ENCODE data around the gene TMC7.
"Not testable (repeated sequence)": the region's sequence is repeated elsewhere in the genome, so short reads cannot be mapped to it uniquely, and the experiment has no call there.

TMC7 gene

GRCh38 chr16:18983565-18984434 is at the start of gene TMC7:
Gene TMC7, plus strand, starts transcription at chr16:18983934. Its CDS starts 130 bp downstream, at chr16:18984064.
- DNase-seq, result peak; percentile 88

GRCh38 chr16:18936727-18937340 is 46.9 kb upstream of the TMC7 start:
- DNase-seq, result no peak

- no peak for DNase-seq
These were observed 46.3 kb upstream of the TMC7 start for GRCh38 chr16:18937390-18937789.

- DNase-seq, result no peak
These were observed 44.7 kb upstream of the TMC7 start for GRCh38 chr16:18938986-18939385.

GRCh38 chr16:18941471-18941870 is 42.3 kb upstream of the TMC7 start:
- no peak for DNase-seq

- DNase-seq, result no peak
These were observed 41.7 kb upstream of the TMC7 start for GRCh38 chr16:18942061-18942460.

- DNase-seq, result no peak
These were observed 40.3 kb upstream of the TMC7 start for GRCh38 chr16:18943414-18943813.

DNA sequence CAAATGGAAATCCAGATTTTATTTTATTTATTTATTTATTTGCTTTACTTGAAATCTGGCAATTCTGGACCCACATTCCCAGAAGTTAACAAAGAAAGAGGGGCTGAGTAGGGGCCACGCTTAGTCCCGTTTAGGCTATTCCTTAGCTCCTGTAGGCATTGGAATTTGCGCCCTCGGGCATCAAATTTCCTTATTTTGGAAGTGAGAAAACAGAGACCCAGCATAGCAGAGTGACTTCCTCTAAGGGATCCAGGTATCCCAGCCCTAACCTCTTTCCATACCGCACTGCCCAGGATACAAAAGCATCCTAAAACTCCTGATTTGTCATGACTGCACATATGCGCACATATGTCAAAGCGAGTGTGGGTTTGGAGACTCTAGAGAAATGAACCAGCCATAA is 38.5 kb upstream of the TMC7 start:
- DNase-seq, result no peak

DNA sequence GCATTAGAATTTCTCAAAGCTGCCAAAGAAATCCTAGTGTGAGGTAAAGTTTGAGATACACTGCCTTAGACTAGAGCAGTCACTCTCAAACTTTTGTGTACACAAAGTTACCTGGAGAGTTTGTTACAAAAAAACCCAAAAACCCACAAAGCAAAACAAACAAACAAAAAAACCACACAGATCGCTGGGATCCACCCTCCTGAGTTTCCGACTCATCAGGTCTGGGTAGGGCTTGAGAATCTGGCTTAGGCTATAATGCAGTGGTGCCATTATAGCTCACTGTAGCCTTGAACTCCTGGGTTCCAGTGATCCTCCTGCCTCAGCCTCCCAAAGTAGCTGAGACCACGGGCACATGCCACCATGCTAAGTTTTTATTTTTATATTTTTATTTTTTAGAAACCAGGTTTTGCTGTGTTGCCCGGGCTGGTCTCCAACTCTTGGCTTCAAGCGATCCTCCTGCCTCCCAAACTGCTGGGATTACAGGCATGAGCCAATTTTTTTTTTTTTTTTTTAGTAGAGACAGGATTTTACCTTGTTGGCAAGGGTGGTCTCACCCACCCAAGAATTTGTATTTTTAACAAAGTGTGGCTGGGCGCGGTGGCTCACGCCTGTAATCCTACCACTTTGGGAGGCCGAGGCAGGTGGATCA is 35.2 kb upstream of the TMC7 start:
- DNase-seq, result no peak

- DNase-seq, result no peak
These were observed 33.1 kb upstream of the TMC7 start for GRCh38 chr16:18950469-18951185.

DNA sequence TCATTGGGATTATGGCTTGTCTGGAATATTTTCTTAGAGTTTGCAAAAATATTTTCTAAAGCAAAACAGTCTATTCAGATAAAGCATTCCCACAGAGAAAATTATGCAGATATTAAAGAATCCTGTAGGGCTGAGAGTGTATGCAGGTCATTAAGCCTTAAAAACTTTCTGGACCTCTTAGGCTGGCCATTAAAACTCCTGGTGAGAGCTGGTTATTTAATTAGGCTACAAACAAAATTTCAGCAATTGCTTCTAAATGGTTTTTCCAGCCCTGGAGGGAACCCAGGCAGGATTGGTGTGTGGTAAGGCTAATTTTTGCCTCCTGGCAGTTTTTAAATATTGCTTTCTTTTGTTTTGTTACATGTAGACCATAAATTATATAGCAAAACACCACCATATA is 30.2 kb upstream of the TMC7 start:
- no peak for DNase-seq

- DNase-seq, result not testable (repeated sequence)
These were observed 27.7 kb upstream of the TMC7 start for GRCh38 chr16:18955874-18956580.

DNA sequence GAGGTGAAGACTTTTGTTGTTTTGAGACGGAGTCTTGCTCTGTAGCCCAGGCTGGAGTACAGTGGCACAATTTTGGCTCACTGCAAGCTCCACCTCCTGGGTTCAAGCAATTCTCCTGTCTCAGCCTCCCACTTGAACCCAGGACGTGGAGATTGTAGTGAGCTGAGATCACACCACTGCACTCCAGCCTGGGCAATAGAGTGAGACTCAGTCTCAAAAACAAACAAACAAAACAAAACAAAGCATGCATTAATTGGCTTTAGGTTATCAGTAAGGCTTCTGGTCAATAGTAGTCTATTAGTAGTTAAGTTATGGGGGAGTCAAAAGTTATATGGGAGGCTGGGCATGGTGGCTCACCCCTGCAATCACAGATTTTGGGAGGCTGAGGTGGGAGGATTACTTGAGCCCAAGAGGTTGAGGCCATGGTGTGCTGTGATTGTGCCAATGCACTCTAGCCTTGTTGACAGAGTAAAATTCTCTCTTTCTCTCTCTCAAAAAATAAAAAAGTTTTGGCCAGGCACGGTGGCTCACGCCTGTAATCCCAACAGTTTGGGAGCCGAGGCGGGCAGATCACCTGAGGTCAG is 27.0 kb upstream of the TMC7 start:
- not testable (repeated sequence) for DNase-seq

- DNase-seq, result no peak
These were observed 25.1 kb upstream of the TMC7 start for GRCh38 chr16:18958621-18959029.

GRCh38 chr16:18959031-18959505 is 24.7 kb upstream of the TMC7 start:
- DNase-seq, result no peak

GRCh38 chr16:18965555-18965954 is 18.2 kb upstream of the TMC7 start:
- DNase-seq, result no peak

DNA sequence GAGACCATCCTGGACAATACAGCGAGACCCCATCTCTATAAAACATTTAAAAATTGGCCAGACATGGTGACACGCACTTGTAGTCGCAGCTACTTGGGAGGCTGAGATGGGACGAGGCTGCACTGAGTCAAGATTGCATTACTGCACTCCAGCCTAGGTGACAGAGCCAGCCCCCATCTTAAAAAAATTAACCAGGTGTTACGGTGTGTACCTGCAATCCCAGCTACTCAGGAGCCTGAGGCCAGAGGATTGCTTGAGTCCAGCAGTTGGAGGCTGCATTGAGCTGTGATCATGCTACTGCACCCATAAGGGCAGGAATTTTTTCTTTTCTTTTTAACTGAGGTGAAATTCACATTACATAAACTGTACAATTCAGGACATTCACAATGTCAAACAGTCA is 16.9 kb upstream of the TMC7 start:
- no peak for DNase-seq

DNA sequence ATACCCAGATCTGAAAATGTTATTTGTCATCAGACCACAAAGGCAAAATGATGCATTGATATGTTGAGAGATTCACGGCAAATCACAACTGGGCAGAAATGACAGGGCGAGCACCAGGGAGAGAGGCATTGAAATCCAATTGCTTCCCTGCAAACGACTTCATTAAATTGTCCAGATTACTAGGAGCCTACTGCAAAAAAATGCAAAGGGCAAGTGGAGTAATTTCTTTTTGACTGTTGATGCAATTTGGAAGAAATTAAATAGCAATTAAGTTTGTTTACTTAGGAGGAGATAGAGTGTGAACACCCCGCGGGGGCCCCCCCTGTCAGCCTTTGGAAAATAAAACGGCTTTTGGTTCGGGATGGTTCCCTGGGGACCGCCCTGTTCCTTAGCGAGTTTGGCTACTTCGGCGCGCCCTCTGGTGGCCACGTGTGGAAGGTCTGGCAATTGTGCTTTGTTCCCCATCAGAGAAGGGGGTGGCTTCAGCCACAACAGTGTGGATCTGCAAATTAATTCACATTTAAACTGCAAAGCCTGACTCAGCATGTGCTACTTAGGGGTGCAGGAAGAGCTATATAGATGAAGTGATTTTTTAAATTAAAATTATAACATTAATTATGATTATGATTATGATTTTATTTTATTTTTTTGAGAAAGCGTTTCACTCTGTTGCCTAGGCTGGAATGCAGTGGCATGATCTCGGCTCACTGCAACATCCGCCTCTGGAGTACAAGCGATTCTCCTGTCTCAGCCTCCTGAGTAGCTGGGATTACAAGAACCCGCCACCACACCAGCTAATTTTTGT is 14.5 kb upstream of the TMC7 start:
- DNase-seq, result peak; percentile 90

GRCh38 chr16:18969855-18970240 is 13.9 kb upstream of the TMC7 start:
- DNase-seq, result no peak

DNA sequence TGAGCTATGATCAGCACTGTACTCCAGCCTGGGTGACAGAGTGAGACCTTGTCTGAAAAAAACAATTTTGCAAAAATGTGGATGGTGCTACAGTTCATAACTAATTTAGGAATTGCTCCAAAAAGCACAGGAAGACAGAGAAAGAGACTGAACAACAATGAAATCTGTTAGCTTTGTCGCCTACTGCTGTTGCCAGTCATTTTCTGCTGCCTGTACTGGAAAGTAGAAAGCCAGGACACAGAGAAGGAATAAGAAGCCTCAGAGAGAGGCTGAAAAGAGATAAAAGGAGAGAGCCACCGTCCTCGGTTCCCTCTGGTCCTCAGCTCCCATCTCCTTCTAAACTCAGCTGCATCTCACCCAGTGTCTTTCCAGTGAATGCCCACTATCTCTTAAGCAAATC is 8.6 kb upstream of the TMC7 start:
- no peak for DNase-seq

DNA sequence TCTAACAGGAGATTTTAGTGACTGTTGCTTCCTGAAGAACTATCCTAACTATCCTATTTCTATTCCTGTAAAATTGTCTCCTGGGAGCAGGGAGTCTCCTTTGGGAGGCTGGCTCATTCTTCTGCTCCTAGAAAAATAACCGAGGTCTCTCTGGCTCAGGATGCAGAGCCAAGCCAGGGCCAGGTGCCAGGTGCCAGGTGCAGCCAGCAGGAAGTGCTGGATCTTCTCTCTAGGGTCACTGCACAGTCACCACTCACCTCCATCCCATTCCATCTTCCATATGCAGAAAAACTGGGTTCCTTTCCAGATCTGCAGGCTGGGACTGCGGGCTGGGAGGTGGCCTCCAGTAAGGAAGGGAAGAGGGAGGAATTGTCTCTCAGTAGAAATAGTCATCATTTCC is 3.8 kb upstream of the TMC7 start:
- no peak for DNase-seq

Data from midbrain (tissue), 1 donor.